ENCODE data around the gene ANKRD23.

Gene ANKRD23

DNA sequence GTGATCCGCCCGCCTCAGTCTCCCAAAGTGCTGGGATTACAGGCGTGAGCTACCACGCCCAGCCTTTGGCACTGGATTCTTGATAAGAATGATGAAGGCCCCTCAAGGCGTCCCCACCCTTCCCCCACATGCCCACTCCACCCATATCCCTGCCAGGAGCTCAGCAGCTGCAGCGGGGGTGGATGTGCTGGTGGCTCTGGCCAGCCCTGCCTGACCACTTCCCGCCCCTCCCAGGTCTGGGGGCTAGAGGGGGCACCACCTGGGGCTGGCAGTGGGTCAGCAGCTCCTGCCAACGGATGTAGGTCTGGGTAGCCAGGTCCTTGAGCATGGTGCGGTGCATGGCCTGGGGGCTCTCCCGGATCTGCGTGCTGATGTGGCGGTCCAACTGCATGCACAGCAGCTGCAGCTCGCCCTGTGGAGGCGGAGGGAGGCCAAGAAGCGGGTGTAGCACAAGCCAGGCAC, 33.8 kb upstream of the ANKRD23 start:
- no peak for DNase-seq (ENCODE audit: low read depth in 2 of 3, low spot score in 2 of 3)

DNA sequence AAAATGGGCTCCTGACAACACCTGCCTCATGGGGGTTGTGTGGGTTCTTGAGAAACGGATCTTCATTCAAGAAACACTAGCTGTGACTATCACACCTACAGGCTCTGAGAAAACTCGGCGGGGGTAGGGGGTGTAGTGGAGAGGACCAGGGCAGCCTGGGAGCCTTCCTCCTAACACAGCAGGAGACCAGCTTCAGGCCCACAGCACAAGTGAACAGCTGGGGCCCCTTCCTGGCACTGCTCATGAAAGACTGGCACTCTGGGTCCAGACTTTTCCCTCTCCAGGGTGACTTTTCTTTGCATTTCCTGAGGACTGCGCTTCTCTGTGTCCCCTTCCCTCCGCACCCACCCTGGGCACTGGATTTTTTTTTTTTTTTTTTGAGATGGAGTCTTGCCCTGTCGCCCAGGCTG, 33.2 kb upstream of the ANKRD23 start:
- DNase-seq (ENCODE audit: low read depth in 2 of 3, low spot score in 2 of 3) = no peak

DNA sequence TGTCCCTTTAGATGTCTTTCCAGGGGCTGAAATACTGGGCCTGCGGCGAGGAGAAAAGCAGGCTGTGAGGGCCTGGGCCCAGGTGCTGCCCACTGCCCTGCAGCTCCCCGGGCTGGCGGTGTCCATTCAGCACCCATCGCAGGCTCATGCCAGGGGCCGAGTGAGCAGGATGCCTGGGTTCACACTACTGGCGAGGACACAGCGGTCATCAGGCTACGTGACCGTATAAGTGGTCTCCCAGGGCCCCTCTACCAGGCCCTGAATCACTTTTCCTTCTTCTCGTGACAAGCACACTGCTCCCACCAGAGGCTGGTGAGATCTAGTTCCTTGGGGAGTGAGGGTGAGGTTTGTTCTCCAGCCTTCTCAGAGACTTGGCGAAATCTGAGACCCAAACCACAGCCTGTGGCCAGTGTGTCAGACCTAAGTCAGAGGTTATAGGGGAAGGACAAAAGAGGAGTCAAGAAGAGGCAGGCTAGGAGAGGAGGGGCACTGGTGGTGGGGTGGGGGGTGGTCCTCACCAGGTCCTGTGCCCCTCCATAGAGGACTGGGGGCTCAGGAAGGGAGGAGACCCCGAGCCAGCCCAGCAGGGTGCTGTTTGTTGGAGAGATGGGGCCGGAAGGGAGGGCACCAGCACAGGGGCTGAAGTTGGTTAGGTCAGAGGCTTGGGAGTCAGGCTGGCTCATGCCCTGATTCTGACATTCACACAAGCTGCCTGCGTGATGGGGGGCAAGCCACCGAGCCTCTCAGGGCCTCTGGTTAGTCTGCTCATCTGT, 32.6 kb upstream of the ANKRD23 start:
- no peak for DNase-seq (ENCODE audit: low read depth in 2 of 3, low spot score in 2 of 3)

DNA sequence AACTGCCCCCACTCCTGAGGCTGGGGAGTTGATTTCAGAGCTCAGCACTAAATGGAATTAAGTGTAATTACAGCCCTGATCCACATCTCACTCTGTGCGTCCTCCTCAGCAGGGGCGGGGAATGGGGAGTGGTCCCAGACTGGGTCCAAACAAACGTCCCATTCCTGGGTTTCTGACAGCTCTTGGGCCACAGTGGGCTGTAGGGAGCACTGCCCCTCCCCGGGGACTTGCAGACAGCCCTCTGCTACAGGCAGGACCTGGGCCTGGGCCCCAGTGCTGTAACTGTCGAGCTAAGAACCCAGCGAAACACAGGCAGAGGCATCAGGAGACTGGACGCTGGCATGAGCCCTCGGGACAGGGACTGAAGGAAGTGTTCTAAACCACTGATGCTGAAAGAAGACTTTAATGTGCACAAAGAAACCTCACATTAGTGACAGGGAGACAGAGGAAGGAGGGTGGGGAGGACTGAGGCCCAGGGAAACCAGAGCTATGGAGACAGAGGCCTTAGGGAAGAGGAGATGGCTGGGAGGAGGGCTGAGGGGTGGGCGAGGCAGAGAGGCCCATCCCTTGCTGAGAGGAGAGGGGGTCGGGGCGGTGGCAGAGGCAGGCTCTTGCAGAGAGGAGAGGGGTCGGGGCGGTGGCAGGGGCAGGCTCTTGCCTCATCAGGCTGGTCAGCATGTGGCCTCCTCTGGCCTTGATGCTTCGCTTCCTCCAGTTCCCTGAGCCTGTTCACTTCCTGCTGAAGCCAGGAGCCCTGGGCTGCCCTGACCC, 31.9 kb upstream of the ANKRD23 start:
- no peak for DNase-seq (ENCODE audit: low read depth in 2 of 3, low spot score in 2 of 3)

DNA sequence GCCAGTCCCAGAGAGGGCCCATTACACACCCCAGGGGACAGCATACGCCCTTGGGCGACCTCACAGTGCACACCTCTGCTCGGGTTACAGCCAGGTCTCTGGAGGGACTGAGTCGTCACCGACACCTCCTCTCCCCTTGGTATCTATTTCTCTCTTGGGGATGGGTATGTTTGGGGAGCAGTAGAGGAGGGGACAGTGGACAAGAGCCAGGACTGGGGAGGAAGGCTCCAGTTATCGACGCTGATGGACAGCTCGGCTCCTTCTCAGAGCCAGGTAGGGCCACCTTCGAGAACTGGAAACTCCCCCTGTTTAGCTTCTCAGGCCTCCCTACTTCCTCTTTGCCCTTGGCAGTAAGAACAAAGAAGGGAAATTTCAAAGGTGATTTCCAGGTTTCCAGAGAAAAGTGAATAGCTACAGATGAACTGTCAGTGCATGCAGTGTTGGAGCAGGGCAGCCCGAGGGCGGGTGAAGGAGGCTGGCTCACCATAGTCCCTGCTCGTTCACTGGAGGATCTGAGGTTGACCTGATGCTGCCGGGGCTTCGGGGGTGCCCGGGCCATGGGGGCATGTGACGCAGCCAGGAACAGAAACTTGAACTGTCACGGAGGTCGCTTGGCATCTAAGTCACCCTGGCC, 30.5 kb upstream of the ANKRD23 start:
- no peak for DNase-seq (ENCODE audit: low read depth in 2 of 3, low spot score in 2 of 3)

DNA sequence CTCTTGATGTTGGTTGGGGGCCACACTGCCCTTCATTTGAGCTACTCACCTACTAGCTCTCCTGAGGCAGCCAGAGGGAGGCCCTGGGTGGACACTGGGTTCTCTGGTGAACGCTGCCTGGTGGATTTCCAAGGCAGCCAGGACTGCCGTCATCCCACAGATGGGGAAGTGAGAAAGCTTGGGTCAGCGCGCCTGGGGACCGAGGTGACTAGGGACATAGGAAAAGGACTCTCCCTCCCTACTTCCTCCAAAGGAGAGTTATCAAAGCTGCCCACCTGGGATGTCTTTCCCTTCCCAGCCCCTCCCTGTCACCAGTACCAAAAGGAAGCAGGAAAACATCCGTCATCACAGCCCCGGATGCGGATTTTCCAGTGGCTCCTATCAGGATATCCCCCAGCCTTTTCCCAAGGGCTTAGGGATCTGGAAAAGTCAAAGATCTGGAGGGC, 29.9 kb upstream of the ANKRD23 start:
- DNase-seq (ENCODE audit: low read depth in 2 of 3, low spot score in 2 of 3) = no peak

DNA sequence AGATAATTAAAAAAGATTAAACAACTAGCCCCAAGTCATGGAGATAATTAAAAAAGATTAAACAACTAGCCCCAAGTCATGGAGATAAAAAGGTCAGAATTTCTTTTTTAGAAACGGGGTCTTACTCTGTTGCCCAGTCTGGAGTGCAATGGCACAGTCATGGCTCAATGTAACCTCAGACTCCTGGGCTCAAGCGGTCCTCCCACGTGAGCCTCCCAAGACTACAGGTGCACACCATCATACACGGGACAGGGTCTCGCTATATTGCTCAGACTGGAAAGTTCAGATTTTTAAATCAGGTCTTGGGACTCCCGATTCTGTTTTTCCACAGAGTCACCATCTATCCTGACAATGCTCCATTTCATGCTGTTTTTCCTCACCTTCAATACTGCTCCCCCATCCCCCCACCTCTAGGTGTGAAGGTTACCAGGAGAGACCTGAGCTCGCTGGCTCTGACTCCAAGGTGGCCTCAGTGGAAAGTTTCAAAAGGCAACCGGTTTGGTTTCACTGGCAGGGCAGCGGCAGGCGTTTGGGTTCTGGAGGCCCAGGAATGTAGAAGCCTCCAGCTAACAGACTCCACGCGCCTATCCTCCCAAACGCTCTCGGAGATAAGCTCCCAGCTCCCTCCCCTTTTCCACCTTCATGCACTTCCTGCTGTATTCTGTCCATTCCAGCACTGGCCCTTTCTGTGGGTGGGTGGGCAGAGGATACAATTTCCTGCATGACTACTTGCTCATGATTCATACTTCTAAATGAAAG, 28.9 kb upstream of the ANKRD23 start:
- DNase-seq (ENCODE audit: low read depth in 2 of 3, low spot score in 2 of 3) = no peak

DNA sequence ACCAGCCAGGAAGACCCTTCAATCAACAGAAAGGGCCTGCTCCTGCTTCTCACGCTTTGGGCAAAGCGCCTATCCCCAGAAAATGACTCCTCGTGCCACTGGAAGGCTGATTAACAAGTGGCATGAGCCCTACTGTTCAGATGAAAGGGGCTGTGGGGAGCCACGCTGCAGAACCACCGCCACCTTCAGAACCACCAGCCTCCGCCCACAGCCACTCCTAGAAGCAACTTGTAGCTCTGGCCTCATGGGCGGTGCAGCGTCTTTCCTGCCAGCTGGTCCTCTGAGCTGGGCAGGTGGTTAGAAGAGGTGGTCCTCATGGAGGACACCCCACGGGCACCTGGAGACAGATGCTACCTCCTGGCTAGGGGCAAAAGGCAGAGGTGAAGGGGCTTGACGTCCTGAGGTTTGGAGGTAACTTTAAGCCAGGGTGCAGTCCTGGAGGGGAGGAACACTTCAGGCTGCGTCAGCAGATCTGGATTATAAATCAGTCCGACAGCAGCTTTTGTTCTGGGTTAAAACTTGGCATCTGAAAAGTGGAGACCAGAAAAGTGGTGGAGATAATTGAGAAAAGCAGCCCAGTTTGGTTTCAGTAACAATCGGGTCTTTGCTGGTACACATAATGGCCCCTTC, 26.9 kb upstream of the ANKRD23 start:
- peak in 1 of 3 experiments; percentile 24 for DNase-seq (ENCODE audit: low read depth in 2 of 3, low spot score in 2 of 3)

DNA sequence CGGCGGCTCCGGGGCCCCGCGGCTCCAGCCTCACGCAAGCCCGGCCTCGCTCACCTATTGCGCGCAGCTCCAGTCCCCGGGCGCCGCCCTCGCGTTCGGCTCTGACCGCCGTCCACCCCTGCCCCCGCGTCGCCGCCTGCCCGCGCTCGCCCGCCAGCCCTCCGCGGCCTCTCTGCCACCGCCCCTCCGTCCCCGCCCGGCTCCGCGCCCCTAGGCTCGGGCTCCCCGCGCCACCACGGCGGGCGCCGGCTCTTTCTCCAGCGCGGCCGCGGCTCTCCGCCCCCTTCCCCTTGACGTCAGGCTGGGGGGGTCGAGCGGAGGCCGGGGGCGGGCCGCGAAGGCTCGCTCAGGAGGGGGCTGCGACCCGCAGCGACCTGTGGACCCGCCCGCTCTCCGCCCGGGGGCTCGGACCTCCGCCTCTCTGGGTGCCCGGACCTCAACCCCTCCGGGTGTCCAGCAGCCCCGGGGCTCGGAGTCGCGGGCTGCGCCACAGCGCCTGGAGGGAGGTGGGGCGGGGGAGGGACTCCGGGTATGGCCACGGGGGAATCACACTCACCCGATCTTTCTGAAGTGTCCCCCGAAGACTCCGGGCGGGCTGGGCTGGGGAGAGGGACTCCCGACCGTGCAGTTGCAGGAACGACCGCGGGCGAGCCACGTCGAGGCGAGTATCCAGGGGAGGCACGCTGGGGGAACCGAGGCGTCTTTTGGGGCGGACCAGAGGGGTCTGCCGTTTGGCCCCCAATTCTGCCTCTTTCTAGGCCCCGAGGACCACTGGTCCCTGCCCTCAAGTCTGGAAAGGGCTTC, 26.2 kb upstream of the ANKRD23 start, which contains the start of gene SEMA4C:
Gene SEMA4C, minus strand, starts transcription at position 259 of the 804 bp plus-strand sequence. CDS start 2,194 bp downstream, outside the sequence.
- no peak for DNase-seq (ENCODE audit: low read depth in 2 of 3, low spot score in 2 of 3)

DNA sequence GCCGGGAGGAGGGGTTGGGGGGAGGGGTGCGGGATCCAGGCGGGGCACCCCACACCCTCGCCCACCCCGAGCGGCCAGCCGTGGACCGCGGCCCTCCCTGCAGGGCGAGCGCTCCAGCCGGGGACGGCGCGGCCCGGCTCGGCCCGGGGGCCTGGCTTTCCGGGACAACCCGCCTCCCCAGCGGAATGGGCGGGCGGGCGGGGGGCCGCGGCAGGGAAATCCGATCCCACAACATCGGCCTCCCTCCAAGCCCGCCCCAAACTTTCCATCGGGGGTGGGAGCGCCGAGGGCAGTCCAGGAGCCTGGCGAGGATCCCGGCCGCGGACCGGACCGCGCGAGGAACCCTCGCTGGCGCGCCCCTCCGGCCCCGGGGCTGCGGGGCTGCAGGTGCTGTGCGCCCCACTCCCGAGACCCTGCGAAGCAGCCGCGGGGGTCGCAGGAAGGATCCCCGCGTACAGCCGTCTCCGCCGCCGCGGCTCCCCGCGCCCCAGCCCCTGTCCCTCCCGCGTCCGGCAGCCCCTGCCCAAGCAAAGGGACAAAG, 25.5 kb upstream of the ANKRD23 start:
- no peak for DNase-seq (ENCODE audit: low read depth in 2 of 3, low spot score in 2 of 3)

DNA sequence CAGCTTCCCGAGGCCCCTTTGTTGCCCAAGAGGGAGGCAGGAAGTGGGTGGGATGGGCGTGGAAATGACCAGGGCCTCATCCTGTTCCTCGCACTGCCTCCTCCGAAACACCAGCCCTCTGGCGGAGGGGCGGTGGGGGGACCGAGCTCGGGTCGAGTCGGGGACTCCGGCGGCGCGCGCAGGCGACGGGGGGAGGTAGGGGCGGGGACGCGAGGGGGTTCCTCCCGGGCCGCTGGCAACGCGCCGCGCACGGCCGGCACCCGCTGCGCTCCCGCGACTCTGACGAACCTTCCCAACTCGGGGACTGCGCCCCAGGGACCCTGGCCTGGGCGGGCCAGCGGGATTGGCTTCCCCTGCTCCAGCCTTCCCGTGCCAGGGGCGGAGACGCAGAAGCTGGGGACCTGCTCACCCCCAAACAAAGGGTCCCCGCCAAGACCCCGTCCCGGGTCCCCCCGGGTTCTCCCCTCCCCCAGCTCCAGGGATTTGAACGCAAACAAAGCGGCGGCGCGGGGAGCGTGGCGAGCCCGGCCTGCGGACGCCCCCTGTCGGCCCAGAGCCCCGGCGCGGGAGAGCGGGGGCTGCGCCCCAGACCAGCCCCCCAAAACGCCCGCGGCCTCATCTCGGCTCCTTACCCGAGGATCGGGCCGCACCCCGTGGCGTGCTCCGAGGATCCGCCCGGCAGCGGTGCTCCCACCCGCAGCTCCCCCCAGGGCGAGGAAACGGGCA, 24.9 kb upstream of the ANKRD23 start:
- DNase-seq (ENCODE audit: low read depth in 2 of 3, low spot score in 2 of 3) = peak in 1 of 3 experiments; percentile 39

DNA sequence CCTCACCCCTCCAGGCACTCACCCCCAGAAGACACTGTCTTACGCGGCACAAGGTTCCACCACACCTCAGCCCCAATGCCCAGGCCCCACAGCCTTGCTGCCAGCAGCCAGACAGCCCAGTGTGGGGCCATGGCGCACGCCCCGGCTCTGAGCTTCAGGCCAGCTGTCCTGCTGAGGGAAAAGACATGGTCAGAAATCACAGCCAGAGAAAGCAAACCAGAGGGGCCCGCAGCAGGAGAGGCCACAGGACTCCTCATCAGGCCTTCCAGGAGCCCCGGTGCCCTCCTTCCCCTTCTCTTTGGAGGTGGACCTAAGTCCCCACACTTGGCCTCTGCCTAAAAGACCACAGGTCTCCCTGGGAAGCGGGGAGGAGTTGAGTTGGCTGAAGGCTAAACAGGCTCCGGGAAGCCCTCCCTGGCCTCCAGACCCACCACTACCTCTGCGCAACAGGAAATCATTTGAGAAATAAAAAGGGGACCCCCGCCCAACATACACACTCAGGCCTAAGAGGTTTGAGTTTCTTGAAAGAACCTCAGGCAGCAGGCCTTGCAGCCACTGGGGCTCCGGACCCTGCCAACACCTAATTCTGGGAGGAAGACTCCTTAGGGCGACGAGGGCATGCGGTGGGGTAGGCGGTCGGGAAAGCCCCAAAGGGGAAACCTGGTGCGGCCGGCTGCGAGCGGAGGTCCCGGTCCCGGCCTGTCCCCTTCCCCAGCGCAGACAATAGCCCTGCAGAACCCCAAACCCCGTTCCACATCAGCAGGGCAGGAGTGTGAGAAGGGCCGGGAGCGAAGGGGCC, 24.1 kb upstream of the ANKRD23 start:
- no peak for DNase-seq (ENCODE audit: low read depth in 2 of 3, low spot score in 2 of 3)

DNA sequence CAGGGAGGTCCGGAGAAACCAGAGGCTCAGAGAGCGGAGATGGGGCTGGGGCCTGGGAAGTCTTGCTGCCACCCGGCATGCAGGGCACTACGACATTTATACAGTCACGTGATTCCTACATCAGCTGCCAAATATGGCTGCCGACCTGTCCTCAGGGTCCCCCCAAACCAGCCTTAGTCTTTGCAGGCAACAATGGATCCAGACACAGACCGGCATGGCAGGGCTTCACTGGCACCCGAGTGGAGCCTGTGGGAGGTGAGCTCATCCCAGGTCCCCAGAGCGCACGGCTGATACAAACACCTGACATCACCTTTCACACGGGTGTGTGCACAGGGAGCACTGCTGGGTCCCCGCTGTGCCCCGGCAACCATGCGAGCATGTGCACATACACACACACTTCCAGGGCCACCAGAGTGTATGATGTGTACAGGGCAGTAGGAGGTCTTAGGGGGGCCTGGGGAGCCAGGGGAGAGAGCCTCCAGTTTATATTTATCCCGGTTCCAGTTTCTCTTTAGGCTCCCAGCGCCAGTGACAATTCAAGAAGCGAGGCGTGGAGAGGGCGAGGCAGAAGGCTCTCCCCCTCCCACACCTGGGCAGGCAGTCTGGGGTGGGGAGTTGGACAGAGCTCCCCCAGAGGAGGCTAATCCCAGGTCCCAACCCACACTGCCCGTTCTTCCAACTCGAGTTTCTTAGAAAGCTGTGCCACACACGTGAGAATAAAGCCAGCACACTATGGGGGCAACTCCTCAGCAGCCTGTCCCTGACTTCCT, 23.4 kb upstream of the ANKRD23 start:
- DNase-seq (ENCODE audit: low read depth in 2 of 3, low spot score in 2 of 3) = no peak

DNA sequence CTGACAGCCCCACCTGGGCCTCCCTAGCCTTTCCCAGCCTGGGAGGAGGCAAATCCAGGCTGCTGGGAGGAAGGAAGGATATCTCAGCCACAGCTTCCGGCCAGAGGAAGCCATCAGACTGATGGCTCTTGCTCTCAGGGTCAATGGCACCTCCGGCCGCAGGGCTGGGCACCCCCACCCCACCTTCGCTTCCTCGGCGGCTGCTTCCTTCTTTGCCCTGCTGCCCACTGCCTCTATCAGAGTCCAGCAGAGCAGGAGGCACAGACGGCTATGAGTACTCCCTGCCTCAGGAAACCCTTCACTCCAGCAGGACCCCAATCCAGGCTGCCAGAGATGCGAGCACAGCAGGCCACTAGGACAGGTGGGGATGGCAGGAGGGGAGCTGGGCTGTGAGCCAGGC, 22.8 kb upstream of the ANKRD23 start:
- DNase-seq (ENCODE audit: low read depth in 2 of 3, low spot score in 2 of 3) = no peak

DNA sequence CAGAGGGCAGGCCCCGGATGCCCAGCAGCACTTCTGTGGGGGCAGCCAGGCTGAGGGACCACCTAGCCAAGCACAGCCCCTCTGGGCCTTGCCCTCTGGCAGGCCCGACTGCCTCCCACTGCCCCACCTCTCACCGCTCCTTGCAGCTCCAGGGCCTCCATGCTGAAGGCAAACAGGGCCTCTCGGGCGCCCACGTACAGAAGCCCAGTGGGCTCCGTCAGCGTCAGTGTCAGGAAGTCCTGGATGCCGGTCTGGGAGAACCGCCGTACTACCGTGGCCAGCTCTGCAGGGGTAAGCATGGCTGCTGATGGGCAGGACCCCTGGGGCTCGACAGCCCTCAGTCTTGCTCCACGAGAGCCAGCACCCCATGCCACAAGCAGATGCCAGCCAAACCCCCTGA, 22.3 kb upstream of the ANKRD23 start:
- DNase-seq (ENCODE audit: low read depth in 2 of 3, low spot score in 2 of 3) = no peak

DNA sequence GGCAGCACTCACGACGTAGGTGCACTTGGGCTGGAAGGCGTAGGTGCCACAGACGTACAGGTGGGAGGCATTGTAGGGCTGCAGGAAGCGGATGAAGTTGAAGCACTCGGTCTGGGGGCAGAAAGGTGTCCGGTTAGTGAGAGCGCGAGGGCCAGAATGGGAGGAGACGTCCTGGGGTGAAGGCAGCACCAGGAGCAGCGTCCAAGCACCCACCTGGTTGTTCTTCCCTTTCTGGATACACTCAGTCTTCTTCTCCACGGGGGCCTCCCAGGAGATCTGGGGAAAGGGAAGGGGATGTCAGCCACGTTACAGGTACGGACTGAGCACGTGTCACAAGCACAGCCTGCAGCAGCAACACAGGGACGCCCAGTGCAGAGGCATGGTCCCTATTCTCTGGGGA, 21.8 kb upstream of the ANKRD23 start:
- no peak for DNase-seq (ENCODE audit: low read depth in 2 of 3, low spot score in 2 of 3)
